Endothelial cell of umbilical vein (primary cell): ENCODE results near the gene RAPGEF4. TPM values are rescaled to one million over a fixed set of nuclear protein-coding genes. Genes with fewer than 3 reads are reported as not detected.

Experiments used
- BruUV-seq: library from RNA; stranded (reverse); fragments of 400-500 nt; replicated peaks from 2 replicates; lab custom pipeline; 2021; lab: Mats Ljungman, UMichigan
- CTCF ChIA-PET: fragments of 300-600, 350-600 bp; sonication (Branson Sonifier 250); formaldehyde crosslinking; loops from one replicate; lab custom pipeline; 2021; ENCODE audit warnings: antibody characterized with exemption, inconsistent platforms; lab: Charles Lee
- POLR2A ChIA-PET: fragments of 300-600, 350-600 bp; sonication (Branson Sonifier 250); formaldehyde crosslinking; loops from one replicate; lab custom pipeline; 2021; ENCODE audit warnings: antibody characterized with exemption, inconsistent platforms; lab: Charles Lee
- DNase-seq: peaks from one replicate; pipeline ENCODE4 v3.0.0-alpha.2; 2011; ENCODE audit warnings: low read depth, low spot score
- FAIRE-seq: peaks from 2 replicates; lab custom pipeline; 2011; peaks lifted over from hg19 to GRCh38; lab: Jason Lieb, UNC
- H2AFZ ChIP-seq: 2 replicates; pipeline ENCODE4 v1.6.0; 2012; ENCODE audit warnings: low read depth, low read length, control low read depth, inconsistent platforms
- H3K27ac ChIP-seq: 2 replicates; pipeline ENCODE4 v1.5.1; 2011; ENCODE audit warnings: low read depth, mild to moderate bottlenecking, control low read depth, low read length, moderate library complexity; ENCODE audit not compliant: insufficient read depth
- H3K27me3 ChIP-seq, 2 experiments: 2 replicates each; pipeline versions ENCODE4 v1.6.0 to v1.6.1; 2011; ENCODE audit warnings: low read length in 2 of 2, mixed read lengths in 1 of 2; ENCODE audit not compliant: control insufficient read depth in 2 of 2, insufficient read depth in 2 of 2
- H3K36me3 ChIP-seq, 2 experiments: 2 replicates in 1 of 2; 3 replicates in 1 of 2; pipeline ENCODE4 v1.5.1; 2011; ENCODE audit warnings: low read length in 2 of 2, mild to moderate bottlenecking in 1 of 2, moderate library complexity in 1 of 2; ENCODE audit not compliant: control insufficient read depth in 2 of 2, insufficient read depth in 2 of 2; ENCODE audit errors: extremely low read depth in 1 of 2
- H3K4me1 ChIP-seq: 3 replicates; pipeline ENCODE4 v1.5.1; 2011; ENCODE audit warnings: mild to moderate bottlenecking, low read length; ENCODE audit not compliant: control insufficient read depth, insufficient read depth; ENCODE audit errors: extremely low read depth
- H3K4me2 ChIP-seq: 2 replicates; pipeline ENCODE4 v1.6.1; 2011; ENCODE audit warnings: low read length, control low read depth, mixed read lengths; ENCODE audit not compliant: insufficient read depth
- H3K4me3 ChIP-seq, 3 experiments: fragments of 200-600 bp in 1 of 3; sonication (generic), shearing (Covaris generic) in 1 of 3; replicated peaks in 1 of 3; 2 replicates each; pipeline ENCODE4 v1.5.1; 2011 to 2016; ENCODE audit warnings: control low read depth in 3 of 3, low read length in 3 of 3, mild to moderate bottlenecking in 2 of 3, inconsistent platforms in 1 of 3, low read depth in 1 of 3, moderate library complexity in 1 of 3; ENCODE audit not compliant: insufficient read depth in 1 of 3
- H3K79me2 ChIP-seq: 2 replicates; pipeline ENCODE4 v1.6.0; 2012; ENCODE audit warnings: low read length, inconsistent platforms; ENCODE audit not compliant: control insufficient read depth, insufficient read depth
- H3K9ac ChIP-seq: replicated peaks from 2 replicates; pipeline ENCODE3; 2011; ENCODE audit warnings: low read length, control low read depth; ENCODE audit not compliant: insufficient read depth; ENCODE audit errors: extremely low read depth
- H3K9me1 ChIP-seq: replicated peaks from 3 replicates; pipeline ENCODE4 v1.6.0; 2011; ENCODE audit warnings: mild to moderate bottlenecking, low read length; ENCODE audit not compliant: control insufficient read depth, insufficient read depth; ENCODE audit errors: extremely low read depth
- H3K9me3 ChIP-seq: replicated peaks from 2 replicates; pipeline ENCODE4 v1.5.1; 2012; ENCODE audit warnings: low read length, inconsistent platforms; ENCODE audit not compliant: control insufficient read depth, insufficient read depth
- H4K20me1 ChIP-seq: replicated peaks from 2 replicates; pipeline ENCODE3; 2011; ENCODE audit warnings: mild to moderate bottlenecking, low read length; ENCODE audit not compliant: control insufficient read depth, insufficient read depth; ENCODE audit errors: extremely low read depth
- CTCF ChIP-seq, 2 donors: IDR thresholded peaks; 1 replicate in 1 of 2; 2 replicates in 1 of 2; pipeline ENCODE4 v1.5.1; 2011; ENCODE audit warnings: low read length in 2 of 2, mild to moderate bottlenecking in 2 of 2, moderate library complexity in 2 of 2, control low read depth in 1 of 2, inconsistent platforms in 1 of 2, low read depth in 1 of 2; ENCODE audit not compliant: insufficient read depth in 1 of 2; ENCODE audit errors: extremely low read depth in 1 of 2
- EZH2 ChIP-seq: IDR thresholded peaks from 2 replicates; pipeline ENCODE4 v1.6.1; 2012; ENCODE audit warnings: borderline replicate concordance, low read depth, mild to moderate bottlenecking, moderate library complexity, low read length, inconsistent platforms; ENCODE audit not compliant: severe bottlenecking
- FOS ChIP-seq: IDR thresholded peaks from 2 replicates; pipeline ENCODE4 v1.6.1; 2011; ENCODE audit warnings: mild to moderate bottlenecking, low read length, moderate library complexity, borderline replicate concordance; ENCODE audit not compliant: insufficient read depth
- GATA2 ChIP-seq: IDR thresholded peaks from 2 replicates; pipeline ENCODE4 v1.7.0; 2011; ENCODE audit warnings: low read depth, mild to moderate bottlenecking, moderate library complexity, mixed read lengths, low read length; ENCODE audit not compliant: insufficient read length, insufficient read depth
- JUN ChIP-seq: IDR thresholded peaks from 2 replicates; pipeline ENCODE4 v1.6.1; 2011; ENCODE audit warnings: borderline replicate concordance, low read depth; ENCODE audit not compliant: insufficient read length, insufficient read depth
- MAX ChIP-seq: IDR thresholded peaks from 2 replicates; pipeline ENCODE4 v1.6.1; 2011; ENCODE audit not compliant: insufficient read depth, insufficient read length
- MYC ChIP-seq: IDR thresholded peaks from one replicate; pipeline ENCODE4 v1.6.1; 2011; ENCODE audit warnings: mild to moderate bottlenecking, low read depth, low read length
- POLR2A ChIP-seq: IDR thresholded peaks from 2 replicates; pipeline ENCODE4 v1.6.1; 2012; ENCODE audit warnings: low read depth, mild to moderate bottlenecking, control low read depth, low read length
- POLR2AphosphoS5 ChIP-seq: IDR thresholded peaks from 2 replicates; pipeline ENCODE4 v1.6.1; 2012; ENCODE audit warnings: low read depth, mild to moderate bottlenecking, control low read depth, low read length, moderate library complexity; ENCODE audit not compliant: insufficient read depth
- dilution Hi-C: fragments of 300-500 bp; cut with MboI; formaldehyde crosslinking; loops from one replicate; pipeline ENCODE4 v1.15.0; 2019; ENCODE audit warnings: low sequenced_read_pairs; ENCODE audit not compliant: extremely low pct_ligation_motif_present
- intact Hi-C: fragments of 100-400 bp; cut with micrococcal nuclease; formaldehyde crosslinking; loops from one replicate; pipeline ENCODE4 v1.10.0; 2022
- polyA plus RNA-seq, 4 experiments: library from polyadenylated mRNA; depleted of rRNA in 3 of 4; stranded (reverse) in 3 of 4; unstranded in 1 of 4; fragments of >200 nt; gene quantifications; 2 replicates each; pipeline versions ENCODE4 v1.2.1 to v1.2.3, GENCODE V29; 2011 to 2012; ENCODE audit warnings: missing spikeins in 1 of 4
- total RNA-seq: library from RNA; stranded (reverse); gene quantifications from 2 replicates; pipeline ENCODE4 v1.2.3, GENCODE V29; 2021

The RAPGEF4 gene
- total and polyA plus RNA-seq, 2 donors (not counting 3 experiments of a cell fraction or from before 2014, with no cell fraction given): 7.2 to 9.2 TPM

GRCh38 chr2:172901913-172902312, 166.3 kb downstream of the RAPGEF4 start:
- CTCF ChIA-PET: interaction anchor here (1.2 to 1.9 kb wide), 2 partner anchors 21 to 72 kb away, joined by 4 read pairs; no protein-coding TSS in a partner anchor
- no peak for DNase-seq
- H3K9me1 ChIP-seq: no peaks in the 10 kb centered on the region

GRCh38 chr2:172904236-172904635, 168.6 kb downstream of the RAPGEF4 start:
- intact Hi-C loops: no loop called here
- Histone ChIP-seq H3K27ac (no peak overlapping the region), H3K4me3 (no peak overlapping the region), H3K79me2 (no peaks in the 10 kb centered on the region), H3K27me3 (peaks cover 0 to 7% of the 10 kb centered on the region in 2 experiments), H3K9ac (no peak overlapping the region), H3K36me3 (no peaks in the 10 kb centered on the region), H3K4me2 (no peak overlapping the region), H4K20me1 (no peaks in the 10 kb centered on the region), H2AFZ (no peak overlapping the region), H3K4me1 (no peaks in the 10 kb centered on the region), H3K9me1 (no peaks in the 10 kb centered on the region), H3K9me3 (no peaks in the 10 kb centered on the region)
- no TSS peak for BruUV-seq
- POLR2A ChIA-PET: no interaction called here
- DNase-seq (no peak), FAIRE-seq (no peak)
- CTCF ChIA-PET: no interaction called here
- dilution Hi-C loops: no loop called here
- TF ChIP-seq JUN: no peak
- no peak for TF ChIP-seq POLR2AphosphoS5
- no peak for TF ChIP-seq FOS
- no peak for TF ChIP-seq GATA2
- TF ChIP-seq EZH2: no peak
- no peak for TF ChIP-seq MAX
- TF ChIP-seq MYC: no peak
- no peak for TF ChIP-seq POLR2A
- no peak for TF ChIP-seq CTCF (IDR thresholded peaks at IDR 0.05; ENCODE audit: extremely low read depth in 1 of 2, insufficient read depth in 1 of 2, low read depth in 1 of 2, low read length in 2 of 2)

More at GRCh38 chr2:172901913-172902312, 166.3 kb downstream of the RAPGEF4 start:
- BruUV-seq: no TSS peak
- Histone ChIP-seq H3K9ac (no peak overlapping the region), H3K27me3 (peaks cover 0 to 11% of the 10 kb centered on the region in 2 experiments), H3K27ac (no peak overlapping the region), H3K36me3 (no peaks in the 10 kb centered on the region), H3K4me1 (no peaks in the 10 kb centered on the region), H3K4me3 (no peak overlapping the region), H3K4me2 (no peak overlapping the region), H4K20me1 (no peaks in the 10 kb centered on the region), H3K79me2 (no peaks in the 10 kb centered on the region), H2AFZ (no peak overlapping the region), H3K9me3 (no peaks in the 10 kb centered on the region)
- POLR2A ChIA-PET: no interaction called here
- no peak for TF ChIP-seq POLR2A
- TF ChIP-seq GATA2: no peak
- no peak for TF ChIP-seq EZH2
- no peak for TF ChIP-seq FOS
- no peak for TF ChIP-seq POLR2AphosphoS5
- TF ChIP-seq MAX: no peak
- TF ChIP-seq JUN: no peak
- intact Hi-C loops (no loop called here), dilution Hi-C loops (no loop called here)
- FAIRE-seq: no peak
